NCI-H146 treated with DMSO at 0.1 percent for 48 hours (cell line): ENCODE data around the gene NOD2.

Experiments
- DNase-seq: peaks from one replicate; lab custom pipeline; 2025; ENCODE audit not compliant: unreplicated experiment; lab: John Stamatoyannopoulos, UW

NOD2 gene

GRCh38 chr16:50741225-50741780, 47.9 kb downstream of the NOD2 start:
- DNase-seq = no peak

DNA sequence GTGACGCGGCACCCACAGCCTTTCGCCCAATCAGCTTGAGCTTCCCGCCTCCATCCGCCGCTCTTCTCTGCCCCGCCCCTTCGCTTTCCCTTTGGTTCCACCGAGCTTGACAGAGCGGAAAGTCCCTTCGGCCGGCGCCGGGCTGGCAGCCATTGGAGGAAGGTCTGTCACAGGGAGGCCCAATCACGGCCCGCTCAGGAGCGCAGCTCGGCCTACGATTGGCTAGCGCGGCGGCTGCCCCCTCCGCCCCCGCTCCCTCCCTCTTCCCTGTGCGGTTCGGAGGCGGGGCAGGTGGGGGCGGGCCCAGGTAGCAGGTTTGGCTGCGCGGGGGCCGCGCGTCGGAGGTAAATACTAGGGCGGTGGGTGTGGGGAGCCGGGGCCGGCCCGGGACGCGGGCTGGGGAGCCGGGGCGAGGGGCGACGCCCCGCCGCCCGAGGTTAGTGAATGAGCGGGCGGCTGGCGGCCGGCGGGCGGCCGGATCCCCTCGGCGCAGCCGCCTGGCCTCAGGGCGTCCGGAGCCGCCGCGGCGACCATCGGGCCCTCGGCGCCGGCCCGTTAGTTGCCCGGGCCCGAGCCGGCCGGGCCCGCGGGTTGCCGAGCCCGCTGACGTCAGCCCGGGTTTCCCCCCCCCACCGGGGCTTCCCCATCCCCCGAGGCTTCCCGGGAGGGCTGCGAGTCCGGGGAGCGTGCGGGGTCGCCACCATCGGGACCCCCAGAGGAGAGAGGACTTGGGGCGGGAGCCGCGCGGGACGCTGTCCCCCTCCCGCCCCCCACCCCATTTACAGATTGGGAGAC, 48.6 kb downstream of the NOD2 start, which contains the start of gene CYLD:
Gene CYLD (plus strand): TSS at position 306 of the 795 bp plus-strand sequence. CDS start 7,613 bp downstream, outside the sequence.
- peak; percentile 91 for DNase-seq

- no peak for DNase-seq
Observed at GRCh38 chr16:50742576-50743200, 49.3 kb downstream of the NOD2 start.

- no peak for DNase-seq
Observed at GRCh38 chr16:50743581-50744225, 50.3 kb downstream of the NOD2 start.

DNA sequence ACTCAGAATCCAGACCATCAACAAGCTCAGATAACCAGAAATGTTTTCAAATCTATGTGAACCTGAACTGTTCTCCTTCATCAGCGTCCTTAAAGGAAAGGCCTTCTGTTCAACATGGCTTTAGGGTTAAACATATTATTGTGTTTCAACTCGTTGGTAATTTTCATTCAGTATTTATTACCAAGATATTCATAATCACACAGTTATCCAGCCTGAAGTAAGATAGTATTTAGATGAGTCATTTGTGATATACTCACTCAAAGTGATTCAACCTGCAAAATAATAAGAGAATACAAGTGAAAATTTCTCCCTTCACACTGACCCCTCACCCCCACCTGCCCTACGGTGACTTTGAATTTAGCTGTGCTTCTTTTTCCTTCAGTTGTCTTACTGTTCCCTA, 51.5 kb downstream of the NOD2 start:
- DNase-seq = no peak

- DNase-seq = no peak
Observed at GRCh38 chr16:50745940-50746339, 52.5 kb downstream of the NOD2 start.

GRCh38 chr16:50747207-50747956, 54.0 kb downstream of the NOD2 start:
- no peak for DNase-seq

- DNase-seq = no peak
Observed at GRCh38 chr16:50751528-50751927, 58.1 kb downstream of the NOD2 start.

DNA sequence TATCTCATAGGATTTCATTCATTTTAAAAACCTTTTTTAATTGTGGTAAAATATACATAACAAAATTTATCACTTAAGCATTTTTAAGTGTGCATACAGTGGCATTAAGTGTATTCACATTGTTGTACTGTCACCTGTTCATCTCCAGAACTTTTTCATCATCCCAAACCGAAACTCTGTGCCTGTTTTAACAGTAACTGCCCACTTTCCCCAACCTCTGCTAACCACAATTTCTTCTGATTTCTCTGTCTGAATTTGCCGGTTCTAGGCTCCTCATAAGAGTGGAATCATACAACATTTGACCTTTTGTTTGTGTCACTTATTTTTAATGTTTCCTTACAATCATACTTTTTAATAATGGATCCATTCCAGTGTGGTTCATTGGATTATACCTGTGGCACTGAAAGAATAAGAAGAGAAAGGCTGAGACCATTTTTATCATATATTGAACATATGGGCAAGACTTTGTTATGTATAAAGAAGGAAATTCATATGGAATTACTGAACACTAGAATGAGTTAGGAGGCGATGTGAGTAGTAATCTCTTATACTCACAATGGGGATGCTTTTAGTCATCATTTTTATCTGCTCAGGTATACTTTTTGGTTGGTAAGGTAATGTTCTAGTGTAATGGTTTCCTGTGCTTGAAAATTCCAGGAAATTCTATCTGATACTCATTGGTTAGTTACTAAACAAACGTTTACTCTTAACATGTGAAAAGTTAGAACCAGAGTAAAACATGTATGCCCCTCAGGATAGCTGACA, 59.2 kb downstream of the NOD2 start:
- DNase-seq = no peak

- DNase-seq = no peak
Observed at GRCh38 chr16:50756473-50756872, 63.1 kb downstream of the NOD2 start.

DNA sequence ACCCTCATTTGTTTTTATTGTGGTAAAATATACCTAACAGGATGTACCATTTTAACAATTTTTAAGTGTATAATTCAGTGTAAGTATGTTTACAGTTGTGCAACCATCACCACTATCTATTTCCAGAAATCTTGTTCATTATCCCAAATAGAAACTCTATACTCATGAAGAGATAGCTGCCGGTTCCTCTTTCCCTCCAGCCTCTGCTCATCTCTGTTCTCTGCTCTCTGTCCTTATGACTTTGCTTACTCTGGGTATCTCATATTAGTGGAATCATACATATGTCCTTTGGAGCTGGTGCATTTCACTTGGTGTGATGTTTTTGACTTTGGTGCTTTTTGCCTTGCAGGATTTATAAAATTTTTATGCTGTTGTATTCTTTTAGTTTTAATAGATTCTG, 67.9 kb downstream of the NOD2 start:
- no peak for DNase-seq

GRCh38 chr16:50762241-50762640, 68.8 kb downstream of the NOD2 start:
- DNase-seq = no peak

- no peak for DNase-seq
Observed at GRCh38 chr16:50763211-50763610, 69.8 kb downstream of the NOD2 start.

DNA sequence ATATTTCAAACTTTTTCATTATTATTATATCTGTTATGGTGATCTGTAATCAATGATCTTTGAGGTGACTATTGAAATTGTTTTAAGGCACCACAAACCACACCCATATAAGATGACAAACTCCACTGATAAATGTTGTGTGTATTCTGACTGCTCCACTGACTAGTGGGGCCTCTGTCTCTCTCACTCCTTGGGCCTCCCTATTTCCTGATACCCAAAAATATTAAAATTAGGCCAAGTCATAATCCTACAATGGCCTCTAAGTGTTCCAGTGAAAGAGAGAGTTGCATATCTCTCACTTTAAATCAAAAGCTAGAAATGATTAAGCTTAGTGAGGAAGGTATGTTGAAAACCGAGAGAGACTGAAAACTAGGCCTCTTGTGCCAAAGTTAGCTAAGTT, 71.9 kb downstream of the NOD2 start:
- no peak for DNase-seq

- no peak for DNase-seq
Observed at GRCh38 chr16:50765861-50766260, 72.5 kb downstream of the NOD2 start.

GRCh38 chr16:50767197-50767596, 73.8 kb downstream of the NOD2 start:
- no peak for DNase-seq

DNA sequence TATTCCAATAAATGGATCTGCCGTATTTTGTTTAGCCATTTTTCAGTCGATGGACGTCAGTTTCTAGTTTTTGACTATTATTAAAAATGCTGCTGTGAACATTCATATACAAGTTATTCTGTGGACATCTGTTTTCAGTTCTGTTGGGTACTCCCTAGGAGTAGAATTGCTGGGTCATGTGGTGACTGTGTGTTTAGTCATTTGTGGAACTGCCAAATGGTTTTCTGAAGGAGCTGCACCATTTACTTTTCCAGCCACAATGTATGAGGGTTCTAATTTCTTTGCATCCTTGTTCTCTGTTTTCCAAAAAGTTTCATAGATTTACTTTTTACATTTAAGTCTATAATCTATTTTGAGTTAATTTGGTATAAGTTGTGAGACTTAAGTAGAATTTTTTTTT, 78.0 kb downstream of the NOD2 start:
- no peak for DNase-seq

- DNase-seq = no peak
Observed at GRCh38 chr16:50774405-50774804, 81.0 kb downstream of the NOD2 start.

DNA sequence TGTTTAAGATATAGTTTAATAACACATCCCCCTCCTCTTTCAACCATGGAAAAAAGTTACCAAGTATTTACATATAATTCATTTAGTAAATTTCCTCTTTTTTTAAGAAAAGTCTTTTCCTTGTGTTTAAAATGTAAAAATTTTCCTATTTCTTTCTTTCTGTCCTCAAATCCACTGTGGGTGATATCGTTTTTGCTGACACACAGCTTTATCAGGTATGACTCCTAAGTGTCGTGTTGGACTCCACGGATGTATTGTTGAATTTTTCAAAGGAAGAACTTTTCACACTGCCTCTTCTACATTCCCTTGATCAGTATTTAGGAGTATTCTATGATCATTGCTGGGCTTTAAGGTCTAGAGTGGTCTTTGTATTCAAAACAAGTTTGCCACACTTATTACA, 81.6 kb downstream of the NOD2 start:
- DNase-seq = no peak

GRCh38 chr16:50776037-50776436, 82.6 kb downstream of the NOD2 start:
- no peak for DNase-seq
